NAMALWA (cell line): ENCODE results near the gene IKBKG.
A peak's percentile ranks its signal among the peaks of the same experiment; 100 is the strongest.
"Not testable (repeated sequence)": the region's sequence is repeated elsewhere in the genome, so short reads cannot be mapped to it uniquely, and the experiment has no call there.

Experiments
- DNase-seq: peaks from one replicate; pipeline ENCODE4 v3.0.0-alpha.2; 2015; ENCODE audit warnings: low spot score

IKBKG gene

GRCh38 chrX:154526901-154527675 lies 20.3 kb upstream of the IKBKG start:
- peak; percentile 80 for DNase-seq

DNA sequence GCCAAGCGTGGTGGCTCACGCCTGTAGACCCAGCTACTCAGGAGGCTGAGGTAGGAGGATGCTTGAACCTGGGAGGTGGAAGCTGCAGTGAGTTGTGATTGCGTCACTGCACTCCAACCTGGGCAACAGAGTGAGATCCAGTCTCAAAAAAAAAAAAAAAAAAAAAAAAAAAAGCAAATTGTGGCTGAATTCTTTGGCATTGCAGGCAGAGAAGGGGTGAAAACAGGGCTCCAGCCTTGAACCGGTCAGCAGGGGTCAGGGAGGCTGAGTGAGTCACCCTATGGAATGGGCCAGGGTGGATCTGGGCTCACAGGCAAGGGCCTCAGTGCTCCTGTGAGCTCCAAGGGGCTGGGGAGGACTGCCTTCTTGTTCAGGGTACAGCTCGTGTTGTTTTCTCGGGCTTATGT lies 18.2 kb upstream of the IKBKG start:
- no peak for DNase-seq

GRCh38 chrX:154530286-154530685 lies 17.1 kb upstream of the IKBKG start:
- DNase-seq: no peak

- no peak for DNase-seq
Measured at GRCh38 chrX:154531626-154532025, 15.8 kb upstream of the IKBKG start.

DNA sequence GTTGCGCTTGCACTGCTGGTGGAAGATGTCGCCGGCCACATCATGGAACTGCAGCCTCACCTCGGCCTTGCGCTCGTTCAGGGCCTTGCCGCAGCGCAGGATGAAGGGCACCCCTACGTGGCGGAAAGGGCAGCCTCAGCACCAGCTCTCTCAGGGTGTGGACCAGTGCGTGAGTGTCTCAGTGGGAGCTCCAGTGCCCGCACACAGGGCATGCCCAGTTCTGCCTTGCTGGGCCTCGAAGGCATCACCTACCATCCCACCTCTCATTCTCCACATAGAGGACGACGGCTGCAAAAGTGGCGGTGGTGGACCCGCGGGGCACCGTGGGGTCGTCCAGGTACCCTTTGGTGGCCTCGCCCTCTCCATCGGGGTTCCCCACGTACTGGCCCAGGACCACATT lies 14.7 kb upstream of the IKBKG start:
- DNase-seq: no peak

DNA sequence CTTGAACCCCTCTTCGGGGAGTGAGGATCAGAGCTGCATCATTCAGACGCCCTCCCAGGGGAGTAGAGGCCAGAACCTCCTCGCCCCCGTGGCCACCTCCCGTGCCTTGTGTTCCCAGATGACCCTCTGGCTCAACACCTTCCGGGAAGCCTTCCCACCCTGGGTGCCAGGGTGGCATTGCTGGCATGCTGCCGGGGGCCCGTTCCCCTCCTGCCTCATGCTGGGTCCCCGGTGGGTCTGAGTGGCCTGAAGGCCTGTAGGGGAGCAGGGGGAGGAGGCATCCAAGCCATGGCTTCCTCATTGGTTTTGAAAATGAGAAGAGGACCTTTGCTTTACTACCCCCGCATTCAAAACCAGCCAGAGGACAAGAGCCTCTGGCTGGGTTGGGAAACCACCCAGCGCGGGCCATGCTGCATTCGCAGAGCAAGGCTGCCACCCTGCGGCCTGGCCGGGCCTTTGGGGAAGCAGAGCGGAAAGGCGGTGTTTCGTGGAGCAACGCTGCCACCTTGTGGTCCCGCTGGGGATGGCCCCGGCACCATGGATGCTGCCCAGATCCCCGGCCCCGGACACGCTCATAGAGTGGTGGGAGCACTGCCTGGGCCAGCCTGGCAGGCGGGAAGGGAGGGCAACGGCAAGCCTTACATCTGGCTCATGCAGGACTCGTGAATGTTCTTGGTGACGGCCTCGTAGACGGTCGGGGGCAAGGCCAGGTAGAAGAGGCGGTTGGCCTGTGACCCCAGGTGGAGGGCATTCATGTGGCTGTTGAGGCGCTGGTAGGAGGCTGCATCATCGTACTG lies 12.7 kb upstream of the IKBKG start:
- peak; percentile 83 for DNase-seq

- no peak for DNase-seq
Measured at GRCh38 chrX:154535892-154536291, 11.5 kb upstream of the IKBKG start.

DNA sequence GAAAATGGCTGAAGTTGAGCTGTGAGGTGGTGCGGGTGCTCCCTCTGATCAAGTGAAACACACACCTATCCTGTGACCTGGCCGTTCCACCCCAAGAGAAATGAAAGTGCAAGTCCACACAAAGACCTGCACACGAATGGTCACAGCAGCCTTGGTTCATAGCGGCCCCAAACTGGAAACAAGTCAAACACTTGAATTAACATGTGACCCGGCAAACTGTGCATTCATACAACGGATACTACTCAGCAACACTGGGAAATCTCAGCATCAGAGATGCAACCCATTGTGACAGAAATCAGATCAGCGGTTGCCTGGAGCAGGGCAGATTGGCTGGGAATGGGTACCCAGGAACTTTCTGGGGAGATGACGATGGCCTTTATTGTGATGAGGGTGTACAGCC lies 8.3 kb upstream of the IKBKG start:
- no peak for DNase-seq

- not testable (repeated sequence) for DNase-seq
Measured at GRCh38 chrX:154540365-154540764, 7.1 kb upstream of the IKBKG start.

- DNase-seq: no peak
Measured at GRCh38 chrX:154540897-154541535, 6.4 kb upstream of the IKBKG start.

DNA sequence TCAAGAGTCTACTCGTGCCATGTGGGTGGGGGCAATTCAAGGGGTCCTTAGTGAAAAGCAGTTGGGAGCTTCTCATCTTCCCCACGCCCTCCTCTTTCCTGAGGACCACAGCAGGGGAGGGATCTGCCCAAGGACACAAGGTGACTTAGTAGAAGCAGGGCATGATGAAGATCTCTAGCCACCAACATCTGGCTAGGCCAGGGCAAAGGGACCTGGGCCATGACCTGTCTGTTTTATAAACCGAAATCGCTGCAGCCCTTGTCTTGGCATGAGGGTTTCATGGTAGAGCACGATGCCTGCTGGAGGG lies 5.9 kb upstream of the IKBKG start:
- DNase-seq: no peak

- no peak for DNase-seq
Measured at GRCh38 chrX:154541896-154542722, 5.3 kb upstream of the IKBKG start.

- DNase-seq: no peak
Measured at GRCh38 chrX:154542723-154543424, 4.5 kb upstream of the IKBKG start.

DNA sequence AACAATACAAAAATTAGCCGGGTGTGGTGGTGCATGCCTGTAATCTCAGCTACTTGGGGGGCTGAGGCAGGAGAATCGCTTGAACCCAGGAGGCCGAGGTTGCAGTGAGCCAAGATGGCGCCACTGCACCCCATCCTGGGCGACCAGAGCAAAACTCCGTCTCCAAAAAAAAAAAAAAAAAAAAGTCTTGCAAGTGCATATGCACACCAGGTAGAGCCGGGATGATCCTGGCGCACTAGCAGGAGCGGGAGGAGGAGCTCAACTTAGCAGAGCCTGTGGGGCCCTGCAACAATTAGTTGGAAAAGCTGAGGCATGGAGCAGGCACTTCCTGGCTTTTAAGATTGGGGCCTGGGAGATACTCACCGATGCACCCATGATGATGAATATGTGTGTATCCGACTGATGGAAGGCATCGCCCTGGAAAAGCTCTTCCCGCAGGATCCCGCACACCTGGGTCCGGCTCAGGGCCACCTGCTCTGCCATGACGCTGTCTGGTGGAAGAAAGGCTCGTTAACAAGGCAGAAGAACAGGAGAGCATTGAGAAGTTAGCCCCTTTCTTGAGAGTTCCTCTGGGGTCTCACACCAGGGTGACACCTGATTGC lies 1.6 kb upstream of the IKBKG start:
- DNase-seq: no peak

DNA sequence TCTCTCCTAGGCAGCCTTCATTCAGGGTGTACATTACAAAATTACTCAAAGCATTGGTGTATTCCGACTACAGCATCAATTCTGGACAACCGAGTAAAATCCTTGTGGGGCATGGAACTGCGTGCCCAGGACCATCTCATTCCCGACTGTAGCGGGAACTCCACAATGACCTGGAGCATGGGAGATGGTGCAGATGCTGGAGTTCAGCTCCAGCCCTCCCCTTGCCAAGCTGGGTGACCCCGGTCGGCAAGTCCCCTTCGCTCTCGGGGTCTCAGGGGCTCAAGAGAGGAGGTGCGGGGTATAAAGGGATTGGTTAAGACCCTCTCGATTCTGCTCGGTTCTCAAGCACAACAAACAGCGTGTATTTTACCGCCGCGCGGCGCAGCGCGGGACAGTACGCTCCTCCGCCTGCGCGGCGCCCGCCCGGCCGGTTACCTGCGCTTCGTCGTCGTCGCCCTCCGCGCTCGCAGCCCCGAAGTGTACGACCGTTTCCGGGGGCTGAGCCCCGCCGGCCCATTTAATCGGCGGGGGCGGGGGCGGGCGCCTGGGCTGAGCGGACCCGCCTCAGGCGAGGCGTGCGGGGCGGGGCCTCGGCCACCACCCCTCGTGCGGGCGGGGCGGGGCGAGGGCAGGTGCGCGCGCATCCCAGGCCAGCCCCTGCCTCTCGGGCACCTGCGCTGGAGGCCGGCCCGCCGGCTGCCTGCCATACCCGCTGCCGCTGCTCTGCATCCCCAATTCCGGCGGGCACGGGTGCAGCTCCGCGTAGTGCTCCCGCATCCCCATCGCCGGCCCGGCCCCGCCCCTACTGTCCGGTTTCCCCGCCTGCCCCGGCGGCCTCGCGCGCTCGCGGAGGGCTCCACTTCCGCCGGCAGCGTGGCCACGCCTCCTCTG lies 821 bp upstream of the IKBKG start, which contains the start of gene G6PD:
TSS of gene G6PD (minus strand) at position 493 of the 891 bp plus-strand sequence. CDS start 691 bp downstream, outside the sequence.
- DNase-seq: peak; percentile 79

DNA sequence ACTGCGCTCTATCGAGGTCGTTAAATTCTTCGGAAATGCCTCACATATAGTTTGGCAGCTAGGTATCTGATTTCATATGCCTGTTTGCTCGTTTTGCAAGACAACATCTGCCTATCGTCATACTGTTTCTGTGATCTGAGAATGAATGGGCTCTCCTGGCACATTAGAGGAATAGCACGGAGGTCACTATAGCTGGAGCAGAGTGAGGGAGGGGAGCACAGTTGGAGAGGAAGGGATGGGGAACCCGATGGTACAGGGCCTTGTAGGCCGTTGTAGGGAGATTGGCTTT lies 552 bp downstream of the IKBKG start:
- DNase-seq: no peak

DNA sequence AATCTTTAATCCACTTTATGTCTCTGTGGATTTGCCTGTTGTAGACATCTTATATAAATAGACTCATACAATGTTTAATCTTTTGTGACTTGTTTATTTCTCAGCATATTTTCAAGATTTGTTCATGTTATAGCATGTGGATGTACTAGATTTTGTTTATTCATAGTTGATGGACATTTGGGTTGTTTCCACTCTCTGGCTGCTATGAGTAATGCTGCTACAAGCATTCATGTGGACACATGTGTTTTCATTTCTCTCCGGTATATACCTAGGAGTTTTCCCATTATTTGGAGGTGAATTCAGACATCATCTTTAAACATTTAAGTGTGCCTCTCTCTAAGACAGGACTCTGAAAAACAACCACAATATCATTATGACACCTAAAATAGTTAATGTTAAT lies 2.3 kb downstream of the IKBKG start:
- DNase-seq: no peak

DNA sequence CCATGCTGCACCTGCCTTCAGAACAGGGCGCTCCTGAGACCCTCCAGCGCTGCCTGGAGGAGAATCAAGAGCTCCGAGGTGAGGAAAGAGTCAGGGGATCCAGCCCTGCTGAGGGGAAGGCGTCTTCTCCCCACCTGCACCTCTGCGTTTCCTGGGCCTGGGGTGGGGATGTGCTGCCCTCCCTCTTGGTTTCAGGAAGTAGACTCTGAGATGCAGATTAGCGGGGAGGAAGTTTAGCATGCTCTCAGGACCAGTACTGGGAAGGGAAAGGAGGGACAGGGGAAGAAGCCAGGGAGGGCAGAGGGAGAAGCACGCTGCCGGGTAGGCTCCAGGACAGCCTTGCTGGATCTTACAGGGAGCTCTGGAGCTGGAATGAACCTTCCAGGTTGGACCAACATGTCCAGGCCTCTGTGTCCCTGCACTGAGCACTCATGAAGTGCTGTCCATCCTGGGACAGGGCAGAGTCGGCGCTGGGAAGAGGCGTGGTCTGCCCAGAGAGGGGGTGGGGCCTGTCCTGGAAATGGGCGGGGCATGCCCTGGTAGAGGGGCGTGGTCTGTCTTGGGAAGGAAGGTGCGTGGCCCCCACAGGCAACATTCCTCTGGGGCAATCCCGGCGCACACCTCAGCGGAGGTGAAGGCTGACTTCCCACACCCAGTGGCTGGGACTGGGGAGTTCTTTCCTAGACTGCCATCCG lies 4.8 kb downstream of the IKBKG start:
- DNase-seq: not testable (repeated sequence)

GRCh38 chrX:154558060-154558690 lies 10.8 kb downstream of the IKBKG start:
- not testable (repeated sequence) for DNase-seq
